ENCODE data around the gene CENPB. TPM values are rescaled to one million over a fixed set of nuclear protein-coding genes. Genes with fewer than 3 reads are reported as not detected.

Gene CENPB
- total RNA-seq, 1 donor from 2014 or later = 87.7 TPM

- DNase-seq (ENCODE audit: extremely low spot score, unreplicated experiment) = no peak
- H3K27me3 Mint-ChIP-seq (ENCODE audit: unreplicated experiment) = no peaks in the 10 kb centered on the region
- TF ChIP-seq, protein P1, sequence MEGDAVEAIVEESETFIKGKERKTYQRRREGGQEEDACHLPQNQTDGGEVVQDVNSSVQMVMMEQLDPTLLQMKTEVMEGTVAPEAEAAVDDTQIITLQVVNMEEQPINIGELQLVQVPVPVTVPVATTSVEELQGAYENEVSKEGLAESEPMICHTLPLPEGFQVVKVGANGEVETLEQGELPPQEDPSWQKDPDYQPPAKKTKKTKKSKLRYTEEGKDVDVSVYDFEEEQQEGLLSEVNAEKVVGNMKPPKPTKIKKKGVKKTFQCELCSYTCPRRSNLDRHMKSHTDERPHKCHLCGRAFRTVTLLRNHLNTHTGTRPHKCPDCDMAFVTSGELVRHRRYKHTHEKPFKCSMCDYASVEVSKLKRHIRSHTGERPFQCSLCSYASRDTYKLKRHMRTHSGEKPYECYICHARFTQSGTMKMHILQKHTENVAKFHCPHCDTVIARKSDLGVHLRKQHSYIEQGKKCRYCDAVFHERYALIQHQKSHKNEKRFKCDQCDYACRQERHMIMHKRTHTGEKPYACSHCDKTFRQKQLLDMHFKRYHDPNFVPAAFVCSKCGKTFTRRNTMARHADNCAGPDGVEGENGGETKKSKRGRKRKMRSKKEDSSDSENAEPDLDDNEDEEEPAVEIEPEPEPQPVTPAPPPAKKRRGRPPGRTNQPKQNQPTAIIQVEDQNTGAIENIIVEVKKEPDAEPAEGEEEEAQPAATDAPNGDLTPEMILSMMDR (IDR thresholded peaks at IDR 0.05) = no peak
- H3K4me3 Mint-ChIP-seq (ENCODE audit: unreplicated experiment) = no peak overlapping the region
- H3K27ac Mint-ChIP-seq (ENCODE audit: unreplicated experiment) = no peak overlapping the region
- H3K4me1 Mint-ChIP-seq (ENCODE audit: unreplicated experiment) = no peaks in the 10 kb centered on the region
- no peaks in the 10 kb centered on the region for H3K9me3 Mint-ChIP-seq (ENCODE audit: unreplicated experiment)
- H3K36me3 Mint-ChIP-seq (ENCODE audit: unreplicated experiment) = peaks cover 6% of the 10 kb centered on the region
These were observed 26.7 kb downstream of the CENPB start for GRCh38 chr20:3759884-3760283.

DNA sequence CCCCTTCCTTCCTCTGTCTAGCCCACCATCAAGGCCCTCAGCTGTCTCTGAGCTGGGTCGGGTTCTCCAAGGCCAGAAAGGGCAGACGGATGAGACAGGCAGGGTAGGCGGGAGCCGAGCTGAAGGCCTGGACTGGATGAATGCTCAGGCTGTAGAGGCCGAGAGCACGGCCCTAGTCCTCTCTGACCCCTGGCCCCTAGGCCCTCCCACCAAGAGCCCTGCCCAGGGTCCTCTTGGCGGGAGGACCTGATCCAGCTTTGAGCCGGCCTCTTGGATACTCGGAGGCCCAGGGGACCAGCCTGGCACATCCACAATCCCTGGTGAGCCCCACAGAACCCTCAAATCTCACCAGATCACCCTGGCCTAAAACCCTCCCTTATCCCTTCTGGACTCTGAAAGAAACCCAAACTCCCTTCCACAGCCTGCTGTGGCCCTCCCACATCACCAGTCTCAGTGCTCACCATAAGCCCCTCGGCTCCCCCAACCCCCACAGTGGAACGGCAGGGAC lies 27.2 kb downstream of the CENPB start:
- Mint-ChIP-seq H3K27ac (ENCODE audit: unreplicated experiment) (no peak overlapping the region), H3K36me3 (ENCODE audit: unreplicated experiment) (peaks cover 6% of the 10 kb centered on the region), H3K27me3 (ENCODE audit: unreplicated experiment) (no peaks in the 10 kb centered on the region), H3K4me1 (ENCODE audit: unreplicated experiment) (no peaks in the 10 kb centered on the region), H3K4me3 (ENCODE audit: unreplicated experiment) (no peak overlapping the region), H3K9me3 (ENCODE audit: unreplicated experiment) (no peaks in the 10 kb centered on the region)
- TF ChIP-seq, protein P1 (IDR thresholded peaks at IDR 0.05) = no peak
- no peak for DNase-seq (ENCODE audit: extremely low spot score, unreplicated experiment)

GRCh38 chr20:3758566-3758965 lies 28.0 kb downstream of the CENPB start:
- TF ChIP-seq, protein P1 (IDR thresholded peaks at IDR 0.05) = no peak
- DNase-seq (ENCODE audit: extremely low spot score, unreplicated experiment) = no peak
- no peaks in the 10 kb centered on the region for H3K9me3 Mint-ChIP-seq (ENCODE audit: unreplicated experiment)
- no peaks in the 10 kb centered on the region for H3K4me1 Mint-ChIP-seq (ENCODE audit: unreplicated experiment)
- no peaks in the 10 kb centered on the region for H3K27me3 Mint-ChIP-seq (ENCODE audit: unreplicated experiment)
- no peak overlapping the region for H3K4me3 Mint-ChIP-seq (ENCODE audit: unreplicated experiment)
- H3K27ac Mint-ChIP-seq (ENCODE audit: unreplicated experiment) = no peak overlapping the region
- peaks cover 6% of the 10 kb centered on the region for H3K36me3 Mint-ChIP-seq (ENCODE audit: unreplicated experiment)

DNA sequence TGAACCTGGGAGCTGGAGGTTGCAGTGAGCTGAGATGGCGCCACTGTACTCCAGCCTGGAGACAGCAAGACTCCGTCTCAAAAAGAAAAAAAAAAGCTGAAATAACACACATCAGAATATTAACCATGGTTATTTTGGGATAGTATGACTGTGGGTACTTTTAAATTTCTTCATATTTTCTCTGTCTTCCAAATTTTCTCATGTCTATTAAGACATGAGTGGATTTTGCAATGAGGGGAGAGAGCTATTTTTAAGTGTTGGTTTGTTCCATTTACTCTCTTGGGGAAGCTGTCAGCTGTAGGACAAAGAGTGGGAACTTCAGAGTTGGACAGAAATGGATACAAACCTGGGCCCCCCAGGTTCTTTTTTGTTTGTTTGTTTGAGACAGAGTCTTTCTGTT lies 29.3 kb downstream of the CENPB start:
- no peak overlapping the region for H3K27ac Mint-ChIP-seq (ENCODE audit: unreplicated experiment)
- H3K9me3 Mint-ChIP-seq (ENCODE audit: unreplicated experiment) = no peaks in the 10 kb centered on the region
- H3K4me1 Mint-ChIP-seq (ENCODE audit: unreplicated experiment) = peaks cover 2% of the 10 kb centered on the region
- peaks cover 6% of the 10 kb centered on the region for H3K36me3 Mint-ChIP-seq (ENCODE audit: unreplicated experiment)
- no peak for DNase-seq (ENCODE audit: extremely low spot score, unreplicated experiment)
- no peaks in the 10 kb centered on the region for H3K27me3 Mint-ChIP-seq (ENCODE audit: unreplicated experiment)
- H3K4me3 Mint-ChIP-seq (ENCODE audit: unreplicated experiment) = no peak overlapping the region
- TF ChIP-seq, protein P1 (IDR thresholded peaks at IDR 0.05) = no peak

GRCh38 chr20:3755814-3756480 lies 30.6 kb downstream of the CENPB start:
- Mint-ChIP-seq H3K9me3 (ENCODE audit: unreplicated experiment) (no peaks in the 10 kb centered on the region), H3K27me3 (ENCODE audit: unreplicated experiment) (no peaks in the 10 kb centered on the region), H3K4me1 (ENCODE audit: unreplicated experiment) (peaks cover 5% of the 10 kb centered on the region), H3K36me3 (ENCODE audit: unreplicated experiment) (peaks cover 4% of the 10 kb centered on the region), H3K27ac (ENCODE audit: unreplicated experiment) (no peak overlapping the region), H3K4me3 (ENCODE audit: unreplicated experiment) (no peak overlapping the region)
- TF ChIP-seq, protein P1 (IDR thresholded peaks at IDR 0.05) = no peak
- DNase-seq (ENCODE audit: extremely low spot score, unreplicated experiment) = no peak
